GM13976 (cell line): ENCODE measurements around the gene UBE3D.
"Not testable (repeated sequence)": the region's sequence is repeated elsewhere in the genome, so short reads cannot be mapped to it uniquely, and the experiment has no call there.

Source experiments
- DNase-seq: peaks from one replicate; pipeline ENCODE4 v3.0.0; 2012; ENCODE audit warnings: low spot score
- CTCF ChIP-seq: IDR thresholded peaks from 2 replicates; pipeline ENCODE4 v1.5.1; 2012; ENCODE audit warnings: borderline replicate concordance, mild to moderate bottlenecking; ENCODE audit not compliant: insufficient read depth; ENCODE audit errors: extremely low read depth, missing control alignments, control extremely low read depth
- in situ Hi-C: fragments of 300-500 bp; cut with MboI; formaldehyde crosslinking; loops from one replicate; pipeline ENCODE4 v1.12.0; 2022; ENCODE audit warnings: low sequenced_read_pairs, mixed read lengths, inconsistent platforms; ENCODE audit not compliant: unreplicated experiment

The UBE3D gene

GRCh38 chr6:82904257-82904656 lies 161.4 kb downstream of the UBE3D start:
- no peak for DNase-seq
- TF ChIP-seq CTCF: no peak
- in situ Hi-C loops: no loop called here

- no peak for TF ChIP-seq CTCF
- in situ Hi-C loops: no loop called here
- DNase-seq: no peak
These were observed 163.4 kb downstream of the UBE3D start for GRCh38 chr6:82902290-82902689.

- TF ChIP-seq CTCF: no peak
- DNase-seq: no peak
- in situ Hi-C loops: no loop called here
These were observed 170.9 kb downstream of the UBE3D start for GRCh38 chr6:82894653-82895259.

GRCh38 chr6:82893889-82894652 lies 171.6 kb downstream of the UBE3D start:
- in situ Hi-C loops: no loop called here
- no peak for TF ChIP-seq CTCF
- DNase-seq: no peak

GRCh38 chr6:82891503-82891902 lies 174.1 kb downstream of the UBE3D start:
- DNase-seq, in situ Hi-C loops: not testable (repeated sequence)

- in situ Hi-C loops: no loop called here
- TF ChIP-seq CTCF: no peak
- DNase-seq: no peak
These were observed 174.6 kb downstream of the UBE3D start for GRCh38 chr6:82891076-82891475.

GRCh38 chr6:82890240-82890639 lies 175.4 kb downstream of the UBE3D start:
- in situ Hi-C loops: no loop called here

More at GRCh38 chr6:82890240-82890639, 175.4 kb downstream of the UBE3D start:
- no peak for TF ChIP-seq CTCF
- DNase-seq: no peak
